NCI-H748 treated with DMSO at 0.1 percent for 48 hours (cell line): Measurements from ENCODE around the gene MKNK1.

Experiments used
- DNase-seq: peaks from one replicate; lab custom pipeline; 2025; lab: John Stamatoyannopoulos, UW

Gene MKNK1

DNA sequence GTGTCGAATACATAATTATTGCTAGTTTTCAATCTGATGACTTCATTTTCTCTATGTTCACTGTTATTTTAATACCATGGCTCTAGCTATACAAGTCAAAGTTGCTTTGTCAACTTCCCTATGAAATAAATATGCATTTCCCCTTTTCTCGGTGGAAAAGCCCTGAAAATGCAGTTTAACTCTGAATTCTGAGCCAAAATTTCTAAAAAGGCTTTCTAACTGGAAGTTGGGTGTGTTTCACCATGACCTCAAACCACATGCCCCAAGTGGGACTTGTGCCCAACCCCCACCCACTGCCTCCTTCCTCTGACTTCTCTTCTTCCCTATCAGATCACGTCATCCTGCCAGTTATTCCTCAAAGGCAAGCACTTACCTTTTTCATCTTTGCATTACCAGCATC is 8.9 kb downstream of the MKNK1 start:
- no peak for DNase-seq

- no peak for DNase-seq
These were observed 10.0 kb downstream of the MKNK1 start for GRCh38 chr1:46594063-46594462.

DNA sequence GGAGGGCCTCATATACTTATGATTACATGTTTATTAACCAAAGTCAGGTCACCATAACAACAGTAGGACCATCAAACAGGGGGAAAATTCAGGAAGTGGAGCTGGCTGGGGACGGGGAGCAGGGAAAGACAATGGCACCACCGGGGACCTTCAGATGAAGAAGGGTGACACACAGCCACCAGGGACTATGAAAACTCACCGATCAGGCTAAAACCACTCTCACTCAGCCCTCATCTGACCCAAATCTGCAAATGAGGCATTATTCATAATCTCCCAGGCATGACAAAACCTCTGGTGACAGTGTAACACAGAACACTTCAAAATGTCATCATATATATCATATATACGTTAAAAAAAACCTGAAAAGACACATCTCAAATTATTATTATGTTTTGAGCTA is 11.2 kb downstream of the MKNK1 start:
- DNase-seq = no peak

DNA sequence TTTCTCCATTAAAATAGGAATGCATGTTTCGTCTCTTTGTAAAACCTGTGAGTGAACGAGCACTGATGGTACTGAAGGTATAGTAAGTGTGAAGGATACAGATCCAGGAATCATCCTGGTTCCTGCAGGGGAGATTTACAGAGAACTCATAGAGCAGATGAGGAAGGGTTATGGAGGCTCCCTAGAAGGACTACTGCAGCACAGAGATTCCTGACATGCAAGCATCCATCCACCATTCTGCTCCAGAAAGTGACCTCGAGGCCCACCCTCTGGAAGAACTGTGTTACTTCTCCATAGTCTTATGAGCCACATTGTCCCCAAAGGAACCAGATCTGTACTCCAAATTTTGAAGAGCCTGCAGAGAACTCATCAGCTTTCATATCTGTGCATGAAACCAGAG is 14.5 kb downstream of the MKNK1 start:
- DNase-seq = no peak

- DNase-seq = no peak
These were observed 17.0 kb downstream of the MKNK1 start for GRCh38 chr1:46587069-46587468.

DNA sequence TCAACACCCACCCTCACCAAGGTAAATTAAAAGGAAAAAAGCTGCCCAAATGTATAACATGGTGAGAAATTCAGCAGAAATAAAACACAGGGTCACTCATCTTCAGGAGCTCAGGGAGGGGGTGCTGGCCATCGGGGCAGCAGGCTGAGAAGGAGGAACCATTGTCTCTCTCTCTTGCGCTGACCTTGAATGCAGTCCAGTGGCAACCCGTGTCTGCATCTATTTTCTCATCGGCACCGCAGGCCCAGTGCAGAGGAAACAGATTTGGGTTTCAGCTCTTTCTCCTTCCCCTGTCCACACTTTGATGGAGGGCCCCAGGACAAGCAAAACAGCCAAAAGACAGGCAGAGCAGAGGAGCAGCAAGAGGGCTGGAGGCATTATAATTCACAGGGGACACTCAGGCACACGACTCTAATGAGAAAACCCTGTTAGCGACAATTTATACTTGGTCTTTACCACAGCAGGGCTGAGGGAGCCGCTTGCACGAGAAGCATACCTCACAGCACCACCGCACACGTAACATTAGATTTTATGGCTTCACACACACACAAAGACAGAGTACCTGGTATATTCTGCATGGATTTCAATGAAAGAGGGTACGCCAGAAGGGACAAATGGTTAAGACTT is 18.6 kb downstream of the MKNK1 start:
- no peak for DNase-seq

- no peak for DNase-seq
These were observed 20.6 kb downstream of the MKNK1 start for GRCh38 chr1:46583494-46583893.

GRCh38 chr1:46582972-46583371 is 21.1 kb downstream of the MKNK1 start:
- no peak for DNase-seq

DNA sequence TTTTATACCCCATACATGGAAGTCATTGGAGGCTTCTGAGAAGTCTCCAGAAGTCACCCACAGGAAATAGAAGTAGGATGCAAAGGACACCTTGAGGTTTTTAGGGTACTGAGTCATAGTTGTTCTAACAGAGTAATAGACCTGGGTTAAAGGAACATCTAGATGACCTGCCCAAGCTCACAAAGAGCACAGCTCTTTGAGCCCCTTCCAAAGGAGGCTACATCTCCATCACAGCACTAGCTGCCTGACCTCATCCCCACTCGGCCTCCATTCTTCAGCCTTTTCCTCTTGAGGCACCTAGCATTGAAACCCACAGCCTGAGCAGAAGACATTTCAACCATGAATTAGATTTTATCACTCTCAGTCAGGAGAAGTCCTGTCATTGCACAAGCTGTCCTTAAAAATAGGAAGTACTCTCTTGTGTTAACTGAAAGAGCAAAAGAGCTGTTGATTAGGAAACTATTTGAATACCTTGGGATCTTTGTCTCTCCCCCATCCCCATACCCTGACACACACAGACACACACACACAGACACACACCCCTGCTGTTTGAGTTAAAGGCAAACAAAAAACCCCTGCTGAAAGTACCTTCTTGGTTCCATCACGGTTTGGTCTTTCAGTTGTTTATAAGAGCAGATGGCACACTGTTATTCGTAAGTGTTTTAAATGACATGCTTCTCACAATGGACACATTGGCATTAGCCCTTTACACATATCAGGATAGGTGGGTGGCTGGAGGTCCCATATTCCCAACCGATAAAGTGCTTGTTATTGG is 22.2 kb downstream of the MKNK1 start:
- no peak for DNase-seq

DNA sequence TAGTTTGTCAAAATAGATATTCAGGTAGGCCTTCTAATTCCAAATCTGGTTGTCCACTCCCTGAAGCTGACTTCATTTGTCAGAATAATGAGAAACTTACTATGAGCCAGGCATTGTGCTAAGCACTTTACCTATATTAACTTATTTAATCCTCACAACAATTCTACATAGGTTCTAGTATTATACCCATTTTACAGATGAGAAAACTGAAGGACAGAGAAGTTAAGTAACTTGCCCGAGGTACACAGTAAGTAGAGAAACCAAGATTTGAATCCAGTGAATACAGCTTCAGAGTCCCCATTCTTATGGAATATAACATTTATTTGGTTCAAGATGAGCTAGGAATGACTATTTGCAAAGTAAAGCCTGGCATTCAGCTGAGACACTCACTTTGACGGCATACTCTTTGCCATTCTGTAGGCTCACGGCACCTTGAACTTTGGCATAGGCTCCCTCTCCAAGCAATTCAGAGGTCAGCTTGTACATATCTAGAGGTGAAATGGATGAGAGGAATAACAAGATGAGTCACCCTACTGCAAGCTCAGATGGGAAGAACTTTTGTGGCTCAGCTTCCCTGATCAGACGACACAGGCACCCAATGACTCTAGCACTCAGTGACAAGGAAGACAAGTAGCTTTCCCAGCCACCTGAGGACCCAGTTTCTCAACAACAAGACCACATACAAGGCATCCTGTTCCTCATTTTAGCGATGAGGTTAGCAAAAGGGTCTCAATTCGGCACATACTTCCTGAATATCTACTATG is 23.7 kb downstream of the MKNK1 start:
- no peak for DNase-seq

DNA sequence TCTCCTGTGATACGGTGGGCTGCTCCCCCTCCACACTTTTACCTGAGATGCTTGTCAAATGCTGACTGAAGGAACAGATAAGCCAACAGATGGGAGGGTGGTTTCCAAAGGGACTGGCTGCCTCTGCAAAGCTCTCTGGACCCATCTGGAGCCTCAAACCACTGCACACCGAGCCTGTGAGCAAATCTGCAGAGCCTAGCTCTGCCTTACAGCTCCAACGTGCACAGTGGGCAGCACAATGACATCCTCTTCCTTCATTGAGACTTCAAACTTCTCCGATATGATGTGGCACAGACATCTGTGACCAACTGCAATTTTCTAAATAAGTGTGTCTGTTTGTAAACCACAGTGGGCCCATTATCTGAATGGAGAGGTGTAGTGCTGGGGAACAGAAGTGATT is 26.4 kb downstream of the MKNK1 start:
- no peak for DNase-seq

- no peak for DNase-seq
These were observed 27.5 kb downstream of the MKNK1 start for GRCh38 chr1:46576596-46576995.

- DNase-seq = no peak
These were observed 28.3 kb downstream of the MKNK1 start for GRCh38 chr1:46575778-46576177.

DNA sequence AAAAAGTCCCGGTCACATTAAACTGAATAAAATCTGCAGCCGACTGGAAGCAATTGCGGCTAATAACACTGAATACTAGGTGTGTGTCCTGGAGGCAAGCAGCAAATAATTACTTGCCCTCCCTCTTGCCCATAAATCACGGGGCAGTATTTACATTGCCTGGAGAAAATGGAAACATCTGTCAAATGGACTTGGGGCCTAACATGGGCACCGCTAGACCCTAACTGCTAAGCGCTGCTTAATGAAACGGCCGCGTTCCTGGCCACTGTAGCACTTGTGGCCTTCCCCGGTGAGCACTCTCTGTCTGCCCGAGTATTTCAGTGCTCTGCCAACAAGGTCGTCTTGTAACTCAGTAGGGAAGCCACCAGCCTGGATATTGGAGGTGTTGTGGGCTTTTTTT is 28.8 kb downstream of the MKNK1 start:
- peak; percentile 77 for DNase-seq

- DNase-seq = no peak
These were observed 32.3 kb downstream of the MKNK1 start for GRCh38 chr1:46571691-46572225.

- DNase-seq = no peak
These were observed 34.0 kb downstream of the MKNK1 start for GRCh38 chr1:46569884-46570725.

DNA sequence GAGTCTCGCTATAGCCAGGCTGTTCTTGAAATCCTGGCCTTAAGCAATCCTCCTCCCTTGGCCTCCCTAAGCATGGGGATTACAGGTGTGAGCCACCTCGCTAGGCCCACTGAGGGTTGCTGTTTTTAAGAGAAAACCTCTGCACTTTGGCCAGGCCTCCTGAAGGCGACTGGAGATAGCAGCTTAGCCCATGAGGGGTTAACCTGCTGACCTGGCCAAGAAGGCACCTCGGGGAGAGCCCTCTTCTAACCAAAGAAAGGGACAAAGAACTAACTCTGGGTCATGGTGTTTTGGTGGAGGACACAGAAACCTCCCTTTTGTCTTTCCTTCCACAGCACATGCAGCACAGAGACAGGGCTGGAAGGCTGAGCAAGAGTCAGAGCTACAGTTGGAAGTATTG is 35.0 kb downstream of the MKNK1 start:
- no peak for DNase-seq

DNA sequence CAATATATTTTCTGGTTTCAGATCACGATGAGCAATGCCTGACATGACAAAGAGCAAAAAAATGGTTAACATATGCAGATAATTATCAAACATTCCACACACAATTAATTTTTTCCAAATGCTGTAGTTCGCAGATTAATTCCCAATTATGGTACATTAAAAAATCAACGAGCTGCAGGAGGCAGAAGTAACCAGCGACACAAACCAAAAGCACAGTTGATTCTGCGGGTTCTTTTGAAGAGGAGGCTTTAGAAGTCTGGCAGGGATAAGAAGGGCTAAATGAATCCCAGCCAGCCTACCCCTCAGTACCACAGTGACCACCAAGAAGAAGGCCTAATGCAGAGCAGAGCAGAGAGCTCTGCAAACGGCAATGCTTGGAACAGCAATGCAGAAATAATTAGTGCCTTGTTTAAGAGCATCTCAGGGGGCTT is 35.6 kb downstream of the MKNK1 start:
- DNase-seq = no peak

GRCh38 chr1:46563341-46563740 is 40.7 kb downstream of the MKNK1 start:
- no peak for DNase-seq

DNA sequence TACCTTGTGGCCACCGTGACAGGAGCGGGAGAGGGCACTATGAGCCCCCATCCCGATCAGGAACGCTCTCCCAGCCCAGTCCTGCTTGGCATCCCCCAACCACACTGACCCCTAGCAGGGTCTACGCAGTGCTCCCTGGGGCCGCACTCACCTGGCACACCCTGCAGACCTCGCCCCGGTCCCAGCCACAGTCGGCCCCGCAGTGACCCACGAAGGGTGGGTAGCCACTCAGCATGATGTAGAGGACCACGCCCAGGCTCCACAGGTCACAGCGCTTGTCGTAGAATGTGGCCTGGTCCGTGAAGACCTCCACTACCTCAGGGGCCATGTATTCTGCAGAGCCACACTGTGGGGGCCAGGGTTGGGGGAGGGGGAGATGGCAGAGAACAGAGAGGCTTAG is 41.6 kb downstream of the MKNK1 start:
- no peak for DNase-seq

DNA sequence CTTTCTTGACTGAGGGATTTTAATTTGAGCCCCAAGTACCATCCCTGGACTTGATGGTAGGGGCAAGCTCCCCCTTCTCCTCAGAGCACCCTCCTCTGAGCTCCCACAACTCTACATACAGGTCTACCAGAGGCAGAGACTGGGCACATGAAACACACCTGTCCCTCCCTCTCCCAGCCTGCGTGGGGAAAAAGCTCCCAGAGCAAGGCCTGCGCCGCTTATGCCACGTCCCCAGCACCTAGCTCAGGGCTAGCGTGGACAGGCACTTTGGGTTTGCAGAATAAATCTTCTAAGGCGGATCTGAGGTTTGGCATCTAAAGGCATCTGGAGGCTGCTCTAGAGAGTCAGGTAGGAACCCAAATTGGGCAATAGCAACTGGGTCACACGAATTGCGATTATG is 45.1 kb downstream of the MKNK1 start:
- DNase-seq = no peak
